OCI-LY1 (cell line): ENCODE data around the gene TNS1.

Experiments used
- H2AFZ ChIP-seq: fragments of 200-600 bp; sonication (generic), shearing (Covaris generic); 2 replicates; pipeline ENCODE4 v1.6.0; 2014; ENCODE audit warnings: antibody characterized with exemption, mild to moderate bottlenecking, low read length
- H3F3A ChIP-seq: fragments of 200-600 bp; sonication (generic), shearing (Covaris generic); 2 replicates; pipeline ENCODE4 v1.6.0; 2014; ENCODE audit warnings: mild to moderate bottlenecking, antibody characterized with exemption, low read length, moderate library complexity; ENCODE audit not compliant: insufficient read depth
- H3K27ac ChIP-seq: fragments of 200-600 bp; sonication (generic); 2 replicates; pipeline ENCODE4 v1.5.1; 2014; ENCODE audit warnings: low read length, mixed run types, mild to moderate bottlenecking, low read depth; ENCODE audit not compliant: poor library complexity, severe bottlenecking
- H3K27me3 ChIP-seq: fragments of 200-600 bp; sonication (generic); 2 replicates; pipeline ENCODE4 v1.6.0; 2014; ENCODE audit warnings: antibody characterized with exemption, mild to moderate bottlenecking, low read length, moderate library complexity; ENCODE audit not compliant: insufficient read depth
- H3K36me3 ChIP-seq: fragments of 200-600 bp; sonication (generic); 2 replicates; pipeline ENCODE4 v1.6.1; 2014; ENCODE audit warnings: mild to moderate bottlenecking, antibody characterized with exemption, low read length, moderate library complexity, mixed read lengths; ENCODE audit not compliant: insufficient read depth
- H3K4me1 ChIP-seq: fragments of 200-600 bp; sonication (generic); 2 replicates; pipeline ENCODE4 v1.5.1; 2014; ENCODE audit warnings: mild to moderate bottlenecking, low read length, moderate library complexity; ENCODE audit not compliant: insufficient read depth, severe bottlenecking
- H3K4me2 ChIP-seq: fragments of 200-600 bp; sonication (generic), shearing (Covaris generic); 2 replicates; pipeline ENCODE4 v1.6.1; 2014; ENCODE audit warnings: low read length
- H3K4me3 ChIP-seq: fragments of 200-600 bp; sonication (generic); 2 replicates; pipeline ENCODE4 v1.5.1; 2014; ENCODE audit warnings: low read length, low read depth, mild to moderate bottlenecking, mixed read lengths; ENCODE audit not compliant: poor library complexity, severe bottlenecking
- H3K79me2 ChIP-seq: fragments of 200-600 bp; shearing (Covaris generic); 2 replicates; pipeline ENCODE4 v1.6.1; 2016; ENCODE audit warnings: mixed run types, low read length, mixed read lengths; ENCODE audit not compliant: insufficient read depth
- H3K9ac ChIP-seq: fragments of 200-600 bp; sonication (generic), shearing (Covaris generic); 2 replicates; pipeline ENCODE4 v1.6.1; 2014; ENCODE audit warnings: mild to moderate bottlenecking, low read length, mixed read lengths
- H3K9me2 ChIP-seq: fragments of 200-600 bp; sonication (generic), shearing (Covaris generic); 2 replicates; pipeline ENCODE4 v1.6.1; 2014; ENCODE audit warnings: low read depth, mild to moderate bottlenecking, low read length, mixed read lengths
- H3K9me3 ChIP-seq: fragments of 200-600 bp; shearing (Covaris generic); 2 replicates; pipeline ENCODE4 v1.6.1; 2014; ENCODE audit warnings: low read length, mixed read lengths
- H4K20me1 ChIP-seq: fragments of 200-600 bp; sonication (generic), shearing (Covaris generic); 2 replicates; pipeline ENCODE4 v1.6.0; 2016; ENCODE audit warnings: mild to moderate bottlenecking, low read length; ENCODE audit not compliant: insufficient read depth
- EZH2 ChIP-seq: fragments of 200-600 bp; sonication (generic), shearing (Covaris generic); IDR thresholded peaks from 2 replicates; pipeline ENCODE4 v1.8.0; 2017; ENCODE audit warnings: borderline replicate concordance, mixed run types, mild to moderate bottlenecking, antibody characterized with exemption, low read length, moderate library complexity, mixed read lengths
- TF ChIP-seq, protein P1 (sequence below): fragments of 200-600 bp; sonication (generic), shearing (Covaris generic); IDR thresholded peaks from 2 replicates; pipeline ENCODE4 v1.5.1; 2017; ENCODE audit warnings: mild to moderate bottlenecking, antibody characterized with exemption, low read length, moderate library complexity, mixed read lengths

TNS1 gene

DNA sequence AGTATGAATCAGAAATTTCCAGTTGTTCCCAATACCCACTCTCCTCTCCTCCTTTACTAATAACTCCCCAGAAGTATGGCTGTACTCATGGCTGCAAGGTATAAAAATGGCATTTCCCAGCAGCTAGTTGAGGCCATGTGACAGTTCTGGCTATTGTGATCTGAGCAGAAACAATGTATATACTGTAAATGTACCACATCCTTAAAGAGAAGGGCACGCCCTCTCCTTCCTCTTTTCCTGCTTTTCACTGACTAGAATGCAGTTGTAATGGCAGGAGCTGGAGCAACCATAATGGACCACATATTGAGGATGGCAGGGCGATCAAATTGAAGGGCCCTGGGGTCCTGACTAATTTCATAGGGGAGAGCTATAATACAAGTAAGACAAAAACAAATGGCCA is 211.2 kb downstream of the TNS1 start:
- no peaks in the 10 kb centered on the region for H3K79me2 ChIP-seq
- no peak overlapping the region for H3K4me3 ChIP-seq
- no peaks in the 10 kb centered on the region for H3K27me3 ChIP-seq
- no peak for TF ChIP-seq EZH2
- TF ChIP-seq, protein P1, sequence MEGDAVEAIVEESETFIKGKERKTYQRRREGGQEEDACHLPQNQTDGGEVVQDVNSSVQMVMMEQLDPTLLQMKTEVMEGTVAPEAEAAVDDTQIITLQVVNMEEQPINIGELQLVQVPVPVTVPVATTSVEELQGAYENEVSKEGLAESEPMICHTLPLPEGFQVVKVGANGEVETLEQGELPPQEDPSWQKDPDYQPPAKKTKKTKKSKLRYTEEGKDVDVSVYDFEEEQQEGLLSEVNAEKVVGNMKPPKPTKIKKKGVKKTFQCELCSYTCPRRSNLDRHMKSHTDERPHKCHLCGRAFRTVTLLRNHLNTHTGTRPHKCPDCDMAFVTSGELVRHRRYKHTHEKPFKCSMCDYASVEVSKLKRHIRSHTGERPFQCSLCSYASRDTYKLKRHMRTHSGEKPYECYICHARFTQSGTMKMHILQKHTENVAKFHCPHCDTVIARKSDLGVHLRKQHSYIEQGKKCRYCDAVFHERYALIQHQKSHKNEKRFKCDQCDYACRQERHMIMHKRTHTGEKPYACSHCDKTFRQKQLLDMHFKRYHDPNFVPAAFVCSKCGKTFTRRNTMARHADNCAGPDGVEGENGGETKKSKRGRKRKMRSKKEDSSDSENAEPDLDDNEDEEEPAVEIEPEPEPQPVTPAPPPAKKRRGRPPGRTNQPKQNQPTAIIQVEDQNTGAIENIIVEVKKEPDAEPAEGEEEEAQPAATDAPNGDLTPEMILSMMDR = no peak
- H3K36me3 ChIP-seq = no peaks in the 10 kb centered on the region
- H3K9ac ChIP-seq = no peak overlapping the region
- H4K20me1 ChIP-seq = no peaks in the 10 kb centered on the region
- no peaks in the 10 kb centered on the region for H3F3A ChIP-seq
- no peak overlapping the region for H3K27ac ChIP-seq
- H3K4me1 ChIP-seq = peaks cover 23% of the 10 kb centered on the region
- no peaks in the 10 kb centered on the region for H3K9me3 ChIP-seq
- H3K9me2 ChIP-seq = no peaks in the 10 kb centered on the region
- H2AFZ ChIP-seq = no peak overlapping the region
- no peak overlapping the region for H3K4me2 ChIP-seq

DNA sequence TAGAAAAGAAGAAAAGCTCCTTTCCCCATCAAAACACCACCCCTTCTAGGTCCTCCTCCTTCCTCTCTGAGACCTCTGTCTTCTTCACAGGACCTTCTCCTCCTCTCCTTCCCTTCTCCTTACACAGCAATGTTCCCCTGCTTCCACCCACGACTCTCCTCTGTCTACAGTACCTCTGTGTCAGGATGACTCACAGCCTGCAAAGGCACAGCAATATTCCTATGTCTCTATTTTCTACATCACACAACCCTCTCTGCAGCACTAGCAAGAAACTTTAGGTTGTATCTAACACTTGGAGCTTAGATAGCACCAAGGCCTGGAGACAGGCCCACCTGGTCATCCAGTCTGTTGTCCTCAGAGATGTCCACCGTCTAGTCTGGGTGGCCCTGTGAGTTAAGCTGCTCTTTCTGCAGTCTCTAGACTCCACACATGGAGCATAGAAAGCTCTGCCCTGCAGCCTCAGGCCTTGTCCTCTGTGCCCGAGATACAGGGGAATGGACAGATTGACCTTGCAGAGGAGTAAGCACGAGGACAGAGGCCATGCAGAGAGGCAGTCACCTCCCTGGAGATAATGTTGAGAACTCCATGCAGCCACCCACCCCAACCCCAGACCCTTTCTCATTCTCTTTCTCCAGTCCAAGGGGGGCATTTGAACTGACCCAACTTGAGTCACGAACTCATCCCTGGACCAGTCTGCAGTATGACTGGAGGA is 212.0 kb downstream of the TNS1 start:
- no peak overlapping the region for H3K9ac ChIP-seq

DNA sequence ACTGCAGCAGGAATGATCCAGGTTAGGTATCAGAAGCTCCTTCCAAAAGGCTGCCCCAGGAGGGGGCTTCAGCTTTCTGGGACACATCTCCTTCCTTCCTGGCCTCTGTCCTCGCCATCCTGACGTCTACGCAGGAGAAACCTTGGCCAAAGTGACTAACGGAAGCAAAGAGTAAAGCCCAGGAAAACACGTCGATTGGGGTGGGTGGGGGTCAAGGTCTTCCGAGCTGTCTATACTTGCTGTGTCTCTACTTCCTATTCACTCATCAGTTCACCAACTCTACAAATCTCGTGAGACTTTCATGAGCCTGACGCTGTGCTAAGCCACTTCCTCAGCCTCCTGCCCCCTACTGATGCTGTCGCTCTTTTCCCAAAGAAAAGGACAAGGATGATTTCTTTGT is 212.6 kb downstream of the TNS1 start:
- Histone ChIP-seq H3K9me3 (no peaks in the 10 kb centered on the region), H3K27me3 (no peaks in the 10 kb centered on the region), H3K27ac (no peak overlapping the region), H3K4me1 (peaks cover 13% of the 10 kb centered on the region), H3K4me2 (peak overlapping the region; percentile 56; the same call in 1 of the 2 replicates), H3F3A (no peaks in the 10 kb centered on the region), H3K9me2 (no peaks in the 10 kb centered on the region), H2AFZ (no peak overlapping the region), H3K4me3 (peak overlapping the region; percentile 45), H3K36me3 (no peaks in the 10 kb centered on the region), H3K9ac (peak overlapping the region; percentile 42; the same call in 1 of the 2 replicates), H4K20me1 (no peaks in the 10 kb centered on the region), H3K79me2 (no peaks in the 10 kb centered on the region)
- TF ChIP-seq, protein P1 = peak; percentile 16; the same call in 1 of the 2 replicates
- TF ChIP-seq EZH2 = no peak

More for the DNA sequence above, 212.0 kb downstream of the TNS1 start:
- Histone ChIP-seq H3F3A (no peaks in the 10 kb centered on the region), H2AFZ (no peak overlapping the region), H3K9me2 (no peaks in the 10 kb centered on the region), H3K4me1 (peaks cover 16% of the 10 kb centered on the region), H3K4me3 (no peak overlapping the region), H3K9me3 (no peaks in the 10 kb centered on the region), H3K27me3 (no peaks in the 10 kb centered on the region), H3K79me2 (no peaks in the 10 kb centered on the region), H3K36me3 (no peaks in the 10 kb centered on the region), H3K27ac (no peak overlapping the region), H4K20me1 (no peaks in the 10 kb centered on the region), H3K4me2 (no peak overlapping the region; the same call in 1 of the 2 replicates)
- TF ChIP-seq EZH2 = no peak
- TF ChIP-seq, protein P1 = peak; percentile 1; the same call in 1 of the 2 replicates
